GM20431 (cell line): ENCODE results near the gene PRSS1.

Source experiments
- in situ Hi-C: fragments of 300-500 bp; cut with MseI, MboI; formaldehyde crosslinking; loops from one replicate; pipeline ENCODE4 v1.15.0; 2020; ENCODE audit warnings: low sequenced_read_pairs; ENCODE audit not compliant: unreplicated experiment

The PRSS1 gene

DNA sequence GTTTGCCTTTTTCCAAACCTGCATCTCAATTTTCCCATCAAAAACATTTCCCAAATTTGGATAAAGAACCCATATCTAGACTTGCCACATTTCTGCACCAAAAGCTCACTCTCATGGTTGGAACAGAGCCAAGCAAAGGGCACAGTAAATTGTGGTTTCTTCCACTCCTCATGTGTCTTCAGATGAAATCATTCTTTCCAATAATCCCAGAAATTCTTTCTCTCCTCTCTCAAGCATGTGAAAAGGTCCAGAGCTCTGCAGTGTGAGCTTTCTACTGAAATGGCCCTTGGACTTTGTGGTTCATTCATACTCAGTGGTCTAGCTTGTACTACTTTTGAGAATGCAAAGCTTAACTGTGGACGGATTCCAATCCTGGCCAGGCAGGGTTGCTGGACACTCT, 41.3 kb downstream of the PRSS1 start:
- in situ Hi-C loops, result no loop called here

DNA sequence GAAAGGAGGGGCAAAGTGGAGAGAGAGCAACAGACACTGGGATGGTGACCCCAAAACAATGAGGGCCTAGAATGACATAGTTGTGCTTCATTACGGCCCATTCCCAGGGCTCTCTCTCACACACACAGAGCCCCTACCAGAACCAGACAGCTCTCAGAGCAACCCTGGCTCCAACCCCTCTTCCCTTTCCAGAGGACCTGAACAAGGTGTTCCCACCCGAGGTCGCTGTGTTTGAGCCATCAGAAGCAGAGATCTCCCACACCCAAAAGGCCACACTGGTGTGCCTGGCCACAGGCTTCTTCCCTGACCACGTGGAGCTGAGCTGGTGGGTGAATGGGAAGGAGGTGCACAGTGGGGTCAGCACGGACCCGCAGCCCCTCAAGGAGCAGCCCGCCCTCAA, 42.2 kb downstream of the PRSS1 start:
- in situ Hi-C loops, result no loop called here

GRCh38 chr7:142792129-142792528, 42.9 kb downstream of the PRSS1 start:
- in situ Hi-C loops, result no loop called here

- in situ Hi-C loops, result no loop called here
Observed at GRCh38 chr7:142792593-142792992, 43.3 kb downstream of the PRSS1 start.

DNA sequence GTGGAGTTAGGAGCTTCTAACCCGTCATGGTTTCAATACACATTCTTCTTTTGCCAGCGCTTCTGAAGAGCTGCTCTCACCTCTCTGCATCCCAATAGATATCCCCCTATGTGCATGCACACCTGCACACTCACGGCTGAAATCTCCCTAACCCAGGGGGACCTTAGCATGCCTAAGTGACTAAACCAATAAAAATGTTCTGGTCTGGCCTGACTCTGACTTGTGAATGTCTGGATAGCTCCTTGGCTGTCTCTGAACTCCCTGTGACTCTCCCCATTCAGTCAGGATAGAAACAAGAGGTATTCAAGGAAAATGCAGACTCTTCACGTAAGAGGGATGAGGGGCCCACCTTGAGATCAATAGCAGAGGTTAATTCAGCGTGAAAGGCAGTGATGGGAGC, 43.9 kb downstream of the PRSS1 start:
- in situ Hi-C loops, result no loop called here

GRCh38 chr7:142795339-142795863, 46.1 kb downstream of the PRSS1 start:
- in situ Hi-C loops, result no loop called here

DNA sequence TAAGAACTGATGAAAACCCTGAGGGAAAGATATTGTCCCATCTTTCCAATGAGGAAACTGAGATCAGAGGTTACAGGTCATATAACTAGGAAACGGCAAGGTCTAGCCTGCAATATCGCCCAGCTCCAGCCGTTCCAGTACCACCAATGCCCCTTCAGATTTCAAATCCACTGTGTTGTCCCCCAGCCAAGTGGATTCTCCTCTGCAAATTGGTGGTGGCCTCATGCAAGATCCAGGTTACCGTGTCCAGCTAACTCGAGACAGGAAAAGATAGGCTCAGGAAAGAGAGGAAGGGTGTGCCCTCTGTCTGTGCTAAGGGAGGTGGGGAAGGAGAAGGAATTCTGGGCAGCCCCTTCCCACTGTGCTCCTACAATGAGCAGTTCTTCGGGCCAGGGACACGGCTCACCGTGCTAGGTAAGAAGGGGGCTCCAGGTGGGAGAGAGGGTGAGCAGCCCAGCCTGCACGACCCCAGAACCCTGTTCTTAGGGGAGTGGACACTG, 46.8 kb downstream of the PRSS1 start:
- in situ Hi-C loops, result no loop called here

GRCh38 chr7:142796501-142797390, 47.5 kb downstream of the PRSS1 start:
- in situ Hi-C loops, result no loop called here

GRCh38 chr7:142797391-142798377, 48.4 kb downstream of the PRSS1 start:
- in situ Hi-C loops, result no loop called here

- in situ Hi-C loops, result no loop called here
Observed at GRCh38 chr7:142798451-142799436, 49.5 kb downstream of the PRSS1 start.

GRCh38 chr7:142799437-142799835, 50.2 kb downstream of the PRSS1 start:
- in situ Hi-C loops, result no loop called here

GRCh38 chr7:142800088-142800487, 50.8 kb downstream of the PRSS1 start:
- in situ Hi-C loops, result no loop called here

DNA sequence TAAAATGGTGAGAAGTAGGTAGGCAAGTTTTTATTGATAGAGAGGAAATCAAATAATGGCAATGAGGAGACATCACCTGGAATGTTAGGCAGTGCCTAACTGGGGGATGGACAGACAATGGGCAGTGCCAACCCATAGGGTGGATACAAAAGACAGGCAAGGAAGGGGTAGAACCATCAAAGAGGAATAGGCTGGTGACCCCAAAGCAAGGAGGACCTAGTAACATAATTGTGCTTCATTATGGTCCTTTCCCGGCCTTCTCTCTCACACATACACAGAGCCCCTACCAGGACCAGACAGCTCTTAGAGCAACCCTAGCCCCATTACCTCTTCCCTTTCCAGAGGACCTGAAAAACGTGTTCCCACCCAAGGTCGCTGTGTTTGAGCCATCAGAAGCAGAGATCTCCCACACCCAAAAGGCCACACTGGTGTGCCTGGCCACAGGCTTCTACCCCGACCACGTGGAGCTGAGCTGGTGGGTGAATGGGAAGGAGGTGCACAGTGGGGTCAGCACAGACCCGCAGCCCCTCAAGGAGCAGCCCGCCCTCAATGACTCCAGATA, 51.5 kb downstream of the PRSS1 start:
- in situ Hi-C loops, result no loop called here

DNA sequence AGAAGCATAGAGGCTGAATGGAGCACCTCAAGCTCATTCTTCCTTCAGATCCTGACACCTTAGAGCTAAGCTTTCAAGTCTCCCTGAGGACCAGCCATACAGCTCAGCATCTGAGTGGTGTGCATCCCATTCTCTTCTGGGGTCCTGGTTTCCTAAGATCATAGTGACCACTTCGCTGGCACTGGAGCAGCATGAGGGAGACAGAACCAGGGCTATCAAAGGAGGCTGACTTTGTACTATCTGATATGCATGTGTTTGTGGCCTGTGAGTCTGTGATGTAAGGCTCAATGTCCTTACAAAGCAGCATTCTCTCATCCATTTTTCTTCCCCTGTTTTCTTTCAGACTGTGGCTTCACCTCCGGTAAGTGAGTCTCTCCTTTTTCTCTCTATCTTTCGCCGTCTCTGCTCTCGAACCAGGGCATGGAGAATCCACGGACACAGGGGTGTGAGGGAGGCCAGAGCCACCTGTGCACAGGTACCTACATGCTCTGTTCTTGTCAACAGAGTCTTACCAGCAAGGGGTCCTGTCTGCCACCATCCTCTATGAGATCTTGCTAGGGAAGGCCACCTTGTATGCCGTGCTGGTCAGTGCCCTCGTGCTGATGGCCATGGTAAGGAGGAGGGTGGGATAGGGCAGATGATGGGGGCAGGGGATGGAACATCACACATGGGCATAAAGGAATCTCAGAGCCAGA, 52.5 kb downstream of the PRSS1 start:
- in situ Hi-C loops, result no loop called here

DNA sequence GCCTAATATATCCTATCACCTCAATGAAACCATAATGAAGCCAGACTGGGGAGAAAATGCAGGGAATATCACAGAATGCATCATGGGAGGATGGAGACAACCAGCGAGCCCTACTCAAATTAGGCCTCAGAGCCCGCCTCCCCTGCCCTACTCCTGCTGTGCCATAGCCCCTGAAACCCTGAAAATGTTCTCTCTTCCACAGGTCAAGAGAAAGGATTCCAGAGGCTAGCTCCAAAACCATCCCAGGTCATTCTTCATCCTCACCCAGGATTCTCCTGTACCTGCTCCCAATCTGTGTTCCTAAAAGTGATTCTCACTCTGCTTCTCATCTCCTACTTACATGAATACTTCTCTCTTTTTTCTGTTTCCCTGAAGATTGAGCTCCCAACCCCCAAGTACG, 53.0 kb downstream of the PRSS1 start:
- in situ Hi-C loops, result no loop called here
